HG02840 (cell line): Measurements from ENCODE around the gene ARL16.

Experiments used
- ATAC-seq: cut with Tn5 transposase; IDR thresholded peaks from one replicate; pipeline ENCODE4 v1.9.1; 2021; ENCODE audit warnings: mild to moderate bottlenecking, moderate library complexity, moderate number of reproducible peaks; ENCODE audit not compliant: unreplicated experiment, low FRiP score

ARL16 gene, protein sequence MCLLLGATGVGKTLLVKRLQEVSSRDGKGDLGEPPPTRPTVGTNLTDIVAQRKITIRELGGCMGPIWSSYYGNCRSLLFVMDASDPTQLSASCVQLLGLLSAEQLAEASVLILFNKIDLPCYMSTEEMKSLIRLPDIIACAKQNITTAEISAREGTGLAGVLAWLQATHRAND

DNA sequence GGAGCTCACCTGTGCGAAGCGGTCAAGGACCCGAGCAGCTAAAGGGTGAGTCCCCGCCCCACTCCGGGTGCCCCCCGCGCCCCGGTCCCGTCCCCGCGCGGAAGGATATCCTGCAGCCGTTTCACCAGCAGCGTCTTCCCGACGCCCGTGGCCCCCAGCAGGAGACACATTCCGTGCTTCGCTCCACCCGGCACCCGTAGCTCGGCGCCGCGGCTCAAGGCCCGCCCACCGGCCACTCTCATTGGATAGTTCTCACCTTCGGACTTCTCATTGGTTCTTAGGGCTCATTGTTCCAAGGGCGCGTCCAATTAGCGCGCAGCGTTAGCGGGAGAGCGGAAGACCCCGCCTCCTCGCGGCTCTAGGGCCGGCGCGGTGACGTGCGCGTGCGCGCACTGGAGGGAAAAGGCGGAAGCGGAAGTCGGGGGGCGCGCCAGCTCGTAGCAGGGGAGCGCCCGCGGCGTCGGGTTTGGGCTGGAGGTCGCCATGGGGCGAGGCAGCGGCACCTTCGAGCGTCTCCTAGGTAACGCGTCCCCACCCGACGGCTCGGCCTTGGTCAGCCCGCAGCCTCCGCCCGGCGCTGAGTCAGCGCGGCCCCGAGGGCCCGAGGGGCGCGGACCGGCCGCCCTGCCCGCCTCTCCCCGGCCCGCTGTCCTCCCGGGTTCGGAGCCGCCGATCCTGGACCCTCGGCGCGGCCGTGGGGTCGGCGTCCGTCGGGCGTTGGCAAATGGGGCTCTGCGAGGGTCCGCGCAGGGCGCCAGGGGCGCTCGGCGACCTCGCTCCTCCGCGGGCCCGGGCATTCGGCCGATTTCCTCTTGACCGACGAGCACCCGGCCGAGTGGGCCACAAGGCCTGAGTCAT is at the start of gene ARL16, which contains the start of gene HGS:
ARL16 (minus strand) TSS at position 214 of the 858 bp plus-strand sequence; CDS start at position 170, 44 bp downstream.
HGS (plus strand) TSS at position 428 of the 858 bp plus-strand sequence; CDS start at position 484, 56 bp downstream.
- peak; percentile 90 for ATAC-seq

- no peak for ATAC-seq
Measured at GRCh38 chr17:81727324-81728031, 43.9 kb upstream of the ARL16 start.

DNA sequence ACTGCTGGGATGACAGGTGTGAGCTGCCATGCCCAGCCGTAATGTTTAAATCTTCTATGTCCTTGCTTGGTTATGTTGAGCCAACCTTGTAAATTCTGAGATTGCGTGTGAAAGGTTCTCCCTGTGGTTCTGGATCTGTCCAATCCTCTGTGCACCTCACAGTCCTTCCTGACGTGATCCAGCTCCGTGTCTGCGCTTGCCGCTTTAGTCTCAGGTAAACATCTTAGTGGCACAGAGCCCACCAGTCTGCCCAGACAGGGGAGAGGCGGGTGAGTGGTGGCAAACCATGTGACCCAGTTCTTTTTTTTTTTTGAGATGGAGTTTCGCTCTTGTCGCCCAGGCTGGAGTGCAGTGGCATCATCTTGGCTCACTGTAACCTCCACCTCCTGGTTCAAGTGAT is 42.4 kb upstream of the ARL16 start:
- no peak for ATAC-seq

DNA sequence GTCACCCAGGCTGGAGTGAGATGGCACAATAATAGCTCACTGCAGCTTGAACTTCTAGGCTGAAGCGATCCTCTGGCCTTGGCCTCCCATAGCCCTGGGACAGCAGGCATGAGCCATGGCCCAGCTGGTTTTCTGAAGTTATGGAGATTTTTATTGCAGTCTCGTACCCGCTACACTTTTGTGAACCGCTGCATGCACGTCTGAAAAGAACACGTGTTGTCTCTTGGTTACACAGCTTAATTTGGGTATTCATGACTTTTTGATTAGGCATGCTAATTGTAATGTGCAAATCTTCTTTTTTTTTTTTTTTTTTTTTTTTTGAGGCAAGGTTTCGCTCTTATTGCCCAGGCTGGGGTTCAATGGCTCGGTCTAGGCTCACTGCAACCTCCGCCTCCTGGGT is 41.8 kb upstream of the ARL16 start:
- ATAC-seq: no peak

GRCh38 chr17:81723651-81724209 is 40.1 kb upstream of the ARL16 start:
- no peak for ATAC-seq

DNA sequence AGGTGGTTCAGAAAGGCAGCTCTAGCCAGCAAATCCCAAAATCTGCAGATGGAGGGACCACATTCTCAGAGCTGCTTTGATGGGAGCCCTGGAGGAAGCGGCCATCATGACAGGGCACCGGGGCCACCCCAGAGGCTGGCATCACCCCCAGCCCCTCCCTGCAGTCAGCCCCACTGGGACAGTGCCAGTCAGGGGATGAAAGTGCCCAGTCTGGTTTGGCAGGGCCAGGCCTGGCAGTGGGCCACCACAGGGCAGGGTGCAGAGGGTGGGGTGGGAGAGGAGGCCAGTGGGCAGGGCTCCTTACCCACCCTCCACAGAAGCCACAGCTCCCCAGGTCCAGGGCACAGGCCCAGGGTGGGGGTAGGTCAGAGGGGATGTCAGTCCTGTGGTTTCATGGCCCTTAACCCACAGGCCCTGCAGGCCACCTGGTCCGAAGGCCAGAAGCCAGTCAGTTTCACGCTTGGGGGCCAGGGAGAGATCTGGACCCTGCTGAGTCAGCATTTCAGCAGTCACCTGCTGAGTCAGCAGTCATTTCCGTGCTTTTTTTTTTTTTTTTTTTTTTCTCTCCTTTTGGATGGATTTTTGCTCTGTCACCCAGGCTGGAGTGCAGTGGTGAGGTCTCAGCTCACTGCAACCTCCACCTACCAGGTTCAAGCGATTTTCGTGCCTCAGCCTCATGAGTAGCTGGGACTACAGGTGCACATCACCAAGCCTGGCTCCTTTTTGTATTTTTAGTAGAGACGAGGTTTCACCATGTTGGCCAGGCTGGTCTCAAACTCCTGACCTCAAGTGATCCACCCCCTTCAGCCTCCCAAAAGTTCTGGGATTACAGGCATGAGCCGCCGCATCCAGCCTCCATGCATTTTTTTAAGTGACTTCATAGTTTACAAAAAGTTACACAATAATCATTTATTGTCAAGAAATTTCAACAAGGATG is 38.9 kb upstream of the ARL16 start:
- ATAC-seq: no peak

- ATAC-seq: no peak
Measured at GRCh38 chr17:81720267-81721071, 36.9 kb upstream of the ARL16 start.

GRCh38 chr17:81719410-81720266 is 36.0 kb upstream of the ARL16 start:
- no peak for ATAC-seq

GRCh38 chr17:81717766-81718089 is 34.1 kb upstream of the ARL16 start:
- ATAC-seq: no peak

DNA sequence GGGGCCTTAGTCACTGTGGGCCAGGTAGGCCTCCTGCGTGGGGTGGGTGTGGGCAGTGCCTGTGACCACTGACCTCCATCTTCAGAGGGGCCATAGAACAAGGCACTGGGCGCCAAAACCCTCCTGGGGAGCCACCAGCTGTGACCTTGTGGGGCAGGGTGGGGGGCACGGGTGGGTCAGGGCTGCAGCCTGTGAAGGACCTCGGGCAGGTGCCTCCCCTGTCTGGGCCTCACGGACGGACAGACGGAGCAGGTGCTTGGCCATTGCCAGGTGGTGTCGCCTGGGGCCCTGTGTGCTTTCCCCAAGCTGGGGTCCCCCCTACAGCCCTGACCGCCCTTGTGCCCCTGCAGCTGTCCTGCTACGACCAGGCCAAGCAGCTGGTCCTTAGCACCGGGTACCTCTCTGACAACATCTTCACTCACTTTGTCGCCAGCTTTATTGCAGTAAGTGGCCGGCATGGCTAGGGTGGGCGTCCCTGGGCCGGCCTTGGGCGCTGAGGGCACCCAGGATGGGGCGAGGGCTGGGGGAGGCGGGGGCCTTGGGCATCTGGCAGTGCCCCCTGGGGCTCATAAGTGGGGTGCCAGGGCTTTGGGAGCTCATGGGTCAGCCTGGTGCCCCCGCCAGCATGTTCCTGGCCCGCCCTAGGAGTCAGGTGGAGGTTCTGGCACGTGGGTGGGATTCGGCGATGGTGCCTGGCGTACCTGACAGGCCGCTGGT is 33.6 kb upstream of the ARL16 start:
- ATAC-seq: no peak

DNA sequence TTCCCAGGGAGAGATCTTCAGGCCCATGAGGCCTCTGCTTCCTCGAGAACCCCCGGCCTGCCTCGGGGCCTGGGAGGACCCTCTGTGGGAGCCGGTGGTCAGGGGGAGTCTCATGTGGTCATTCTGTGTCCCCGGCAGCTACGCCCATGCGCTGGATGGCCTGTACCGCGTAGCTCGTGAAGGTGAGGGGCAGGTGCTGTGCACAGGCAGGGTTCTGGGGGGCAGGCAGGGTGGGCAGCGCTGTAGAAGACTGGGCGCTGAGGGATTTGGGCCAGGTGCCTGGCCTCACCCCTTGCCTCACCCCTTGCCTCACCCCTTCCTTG is 33.0 kb upstream of the ARL16 start:
- no peak for ATAC-seq

DNA sequence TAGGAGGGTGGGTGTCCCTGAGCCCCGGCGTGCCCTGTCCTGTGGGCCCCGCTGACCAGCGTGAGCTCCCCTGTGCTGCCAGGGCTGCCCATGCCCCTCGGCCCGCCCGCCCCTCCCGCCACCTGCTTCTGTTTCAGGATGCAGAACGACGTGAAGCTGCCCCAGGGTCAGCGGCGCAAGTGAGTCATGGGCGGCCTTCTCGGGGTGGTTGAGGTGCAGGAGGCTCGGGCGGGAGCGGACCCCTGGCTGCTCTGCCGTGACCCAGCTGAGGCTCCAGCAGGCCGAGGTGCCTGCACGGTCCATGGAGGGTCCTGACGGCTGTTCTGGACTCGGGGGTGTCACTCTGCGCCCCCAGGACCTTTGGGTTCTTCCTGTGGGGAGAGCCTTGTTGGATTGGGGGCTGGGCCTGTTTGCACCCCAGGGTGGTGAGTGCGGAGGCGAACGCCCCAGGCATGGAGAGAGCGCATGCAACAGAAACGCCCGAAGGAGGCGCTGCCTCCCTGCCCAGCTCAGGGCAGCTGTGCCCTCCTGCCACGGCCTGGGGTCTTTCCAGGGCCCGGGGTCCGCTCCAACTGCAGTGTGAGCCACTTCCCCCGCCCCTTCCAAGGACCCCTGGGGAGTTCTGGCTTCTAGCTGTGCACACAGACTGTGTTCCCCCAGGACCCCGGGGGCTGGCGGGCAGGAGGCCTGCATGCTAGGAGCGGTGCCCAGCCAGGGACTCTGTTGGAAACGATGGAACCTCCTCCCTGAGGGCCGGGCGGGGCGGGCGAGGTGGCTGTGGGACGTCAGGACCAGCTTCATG is 32.5 kb upstream of the ARL16 start:
- ATAC-seq: no peak

GRCh38 chr17:81715107-81715871 is 31.7 kb upstream of the ARL16 start:
- ATAC-seq: no peak

- no peak for ATAC-seq
Measured at GRCh38 chr17:81714412-81715106, 31.0 kb upstream of the ARL16 start.

- ATAC-seq: no peak
Measured at GRCh38 chr17:81713556-81714411, 30.2 kb upstream of the ARL16 start.
